ENCODE measurements around the gene COG4.

GRCh38 chr16:70438585-70438968 lies 84.8 kb downstream of the COG4 start:
- no peak for TF ChIP-seq CTCF (tag by site-specific recombination; IDR thresholded peaks at IDR 0.05)
- no peak for TF ChIP-seq ZNF138 (tag by site-specific recombination; IDR thresholded peaks at IDR 0.05; ENCODE audit: borderline replicate concordance)
- TF ChIP-seq ZFHX2 (tag by site-specific recombination; conservative IDR thresholded peaks at IDR 0.05) = no peak
- TF ChIP-seq SP2 (tag by site-specific recombination; IDR thresholded peaks at IDR 0.05) = no peak
- no peak for TF ChIP-seq ZSCAN16 (tag by site-specific recombination; IDR thresholded peaks at IDR 0.05)
- no peak for TF ChIP-seq ZNF121 (tag by site-specific recombination; IDR thresholded peaks at IDR 0.05)
- TF ChIP-seq MZF1 (tag by site-specific recombination; IDR thresholded peaks at IDR 0.05; ENCODE audit: borderline replicate concordance) = no peak
- TF ChIP-seq ZBTB21 (tag by site-specific recombination; IDR thresholded peaks at IDR 0.05) = no peak
- TF ChIP-seq ZEB2 (tag by site-specific recombination; IDR thresholded peaks at IDR 0.05) = no peak
- no peak for TF ChIP-seq REST (tag by site-specific recombination; IDR thresholded peaks at IDR 0.05)
- TF ChIP-seq ZNF433 (tag by site-specific recombination; IDR thresholded peaks at IDR 0.05; ENCODE audit: low read depth) = no peak
